Gastrocnemius medialis (tissue), 4 donors: Measurements from ENCODE around the gene CMTR1. TPM values are rescaled to one million over a fixed set of nuclear protein-coding genes. Genes with fewer than 3 reads are reported as not detected.

Experiments used
- ATAC-seq, 2 donors: fragments of 150-250 bp; one replicate each; pipeline ENCODE4 v1.9.1; 2016
- DNase-seq, 2 donors: peaks; one replicate each; pipeline ENCODE4 v3.0.0-alpha.2; 2019
- H3K27ac ChIP-seq, 4 donors: fragments of 200-600 bp; sonication (generic); 1 replicate in 1 of 4; 2 replicates in 3 of 4; pipeline ENCODE4 v1.5.1; 2016 to 2018; ENCODE audit warnings: mild to moderate bottlenecking in 2 of 4, moderate library complexity in 1 of 4
- H3K27me3 ChIP-seq, 3 donors: fragments of 200-600 bp; sonication (generic) in 2 of 3; 1 replicate in 1 of 3; 2 replicates in 2 of 3; pipeline versions ENCODE4 v1.5.1 to v1.6.0; 2016 to 2019; ENCODE audit warnings: mild to moderate bottlenecking in 1 of 3, moderate library complexity in 1 of 3
- H3K36me3 ChIP-seq, 2 donors: fragments of 200-600 bp; sonication (generic) in 1 of 2; one replicate each; pipeline ENCODE4 v1.5.1; 2017 to 2018
- H3K4me1 ChIP-seq, 2 donors: fragments of 200-600 bp; sonication (generic) in 1 of 2; one replicate each; pipeline ENCODE4 v1.5.1; 2016 to 2017; ENCODE audit warnings: mild to moderate bottlenecking in 2 of 2
- H3K4me3 ChIP-seq, 4 donors: fragments of 200-600 bp; sonication (generic) in 3 of 4; 1 replicate in 1 of 4; 2 replicates in 3 of 4; pipeline ENCODE4 v1.5.1; 2016 to 2019; ENCODE audit warnings: mild to moderate bottlenecking in 2 of 4
- H3K9me3 ChIP-seq, 3 donors: fragments of 200-600 bp; sonication (generic) in 2 of 3; 1 replicate in 1 of 3; 2 replicates in 2 of 3; pipeline ENCODE4 v1.5.1; 2016 to 2019
- POLR2A ChIP-seq, 2 donors: fragments of 450-650 bp; IDR thresholded peaks; one replicate each; pipeline ENCODE4 v1.6.1; 2017; ENCODE audit warnings: antibody characterized with exemption in 2 of 2, mild to moderate bottlenecking in 2 of 2, moderate library complexity in 2 of 2
- in situ Hi-C, 4 donors: fragments of 200-750 bp; cut with MboI; loops; one replicate each; pipeline versions ENCODE4 v1.15.0 to v1.8.0; 2017; ENCODE audit warnings: low sequenced_read_pairs in 4 of 4
- intact Hi-C: fragments of 100-400 bp; cut with DNase I; formaldehyde crosslinking; loops from one replicate; pipeline ENCODE4 v1.15.1; 2023; ENCODE audit warnings: low total_unique reads
- total RNA-seq, 4 donors: library from RNA; depleted of rRNA; stranded (reverse); fragments of >200 nt; gene quantifications; one replicate each; pipeline versions ENCODE4 v1.1.0 to v1.2.3, GENCODE V29; 2016
- TF ChIP-seq, protein P1 (sequence below), 5 experiments: fragments of 450-650 bp in 3 of 5; fragments of 200-600 bp in 2 of 5; sonication (generic) in 2 of 5; IDR thresholded peaks in 4 of 5; conservative IDR thresholded peaks in 1 of 5; 1 replicate in 4 of 5; 2 replicates in 1 of 5; pipeline ENCODE4 v1.5.1; 2016 to 2019; ENCODE audit warnings: antibody characterized with exemption in 5 of 5, mild to moderate bottlenecking in 3 of 5, moderate library complexity in 3 of 5

The CMTR1 gene
- total RNA-seq, 4 donors from 2014 or later = 18.2 to 34.6 (median 25.4) TPM

DNA sequence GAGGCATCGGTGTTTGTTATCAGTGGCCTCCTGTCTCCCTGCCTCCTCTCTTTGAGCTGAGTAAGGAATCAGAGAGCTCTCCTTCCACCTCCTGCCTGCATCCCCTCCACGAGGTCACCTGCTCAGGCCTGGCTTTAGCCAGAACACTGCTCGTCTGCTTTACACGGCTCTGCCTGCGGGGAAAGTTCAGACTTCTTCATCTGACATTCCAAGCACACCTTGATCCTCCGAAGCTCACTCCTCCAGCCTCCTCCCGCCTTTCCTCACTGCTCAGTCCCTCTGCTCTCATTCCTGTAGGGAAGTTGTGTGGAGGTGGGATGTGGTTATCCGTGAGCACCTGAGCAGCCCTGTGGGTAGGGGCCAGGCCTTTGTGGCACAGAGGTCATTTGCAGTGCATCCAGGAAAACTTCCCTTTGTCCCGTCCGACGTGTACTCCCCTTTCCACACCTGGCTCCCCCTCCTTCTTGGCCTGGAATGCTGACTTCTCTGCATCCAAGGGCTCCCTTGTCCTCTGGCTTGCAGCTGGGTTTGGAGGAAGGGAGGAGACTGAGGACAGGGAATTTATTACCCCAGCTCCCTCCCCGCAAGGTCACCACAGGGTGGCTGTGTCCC lies 79.5 kb downstream of the CMTR1 start:
- intact Hi-C loops (no loop called here), in situ Hi-C loops (no loop called here)
- DNase-seq (no peak), ATAC-seq (no peak)
- Histone ChIP-seq H3K36me3 (no peaks in the 10 kb centered on the region), H3K4me3 (no peak overlapping the region), H3K27me3 (peaks cover 8 to 29% (median 19%) of the 10 kb centered on the region in 3 donors), H3K4me1 (no peaks in the 10 kb centered on the region), H3K27ac (no peak overlapping the region), H3K9me3 (no peaks in the 10 kb centered on the region)
- TF ChIP-seq POLR2A (IDR thresholded peaks at IDR 0.05) = no peak
- TF ChIP-seq, protein P1, sequence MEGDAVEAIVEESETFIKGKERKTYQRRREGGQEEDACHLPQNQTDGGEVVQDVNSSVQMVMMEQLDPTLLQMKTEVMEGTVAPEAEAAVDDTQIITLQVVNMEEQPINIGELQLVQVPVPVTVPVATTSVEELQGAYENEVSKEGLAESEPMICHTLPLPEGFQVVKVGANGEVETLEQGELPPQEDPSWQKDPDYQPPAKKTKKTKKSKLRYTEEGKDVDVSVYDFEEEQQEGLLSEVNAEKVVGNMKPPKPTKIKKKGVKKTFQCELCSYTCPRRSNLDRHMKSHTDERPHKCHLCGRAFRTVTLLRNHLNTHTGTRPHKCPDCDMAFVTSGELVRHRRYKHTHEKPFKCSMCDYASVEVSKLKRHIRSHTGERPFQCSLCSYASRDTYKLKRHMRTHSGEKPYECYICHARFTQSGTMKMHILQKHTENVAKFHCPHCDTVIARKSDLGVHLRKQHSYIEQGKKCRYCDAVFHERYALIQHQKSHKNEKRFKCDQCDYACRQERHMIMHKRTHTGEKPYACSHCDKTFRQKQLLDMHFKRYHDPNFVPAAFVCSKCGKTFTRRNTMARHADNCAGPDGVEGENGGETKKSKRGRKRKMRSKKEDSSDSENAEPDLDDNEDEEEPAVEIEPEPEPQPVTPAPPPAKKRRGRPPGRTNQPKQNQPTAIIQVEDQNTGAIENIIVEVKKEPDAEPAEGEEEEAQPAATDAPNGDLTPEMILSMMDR (IDR thresholded peaks at IDR 0.05 in 4 of 5, conservative IDR thresholded peaks at IDR 0.05 in 1 of 5) = no peak

DNA sequence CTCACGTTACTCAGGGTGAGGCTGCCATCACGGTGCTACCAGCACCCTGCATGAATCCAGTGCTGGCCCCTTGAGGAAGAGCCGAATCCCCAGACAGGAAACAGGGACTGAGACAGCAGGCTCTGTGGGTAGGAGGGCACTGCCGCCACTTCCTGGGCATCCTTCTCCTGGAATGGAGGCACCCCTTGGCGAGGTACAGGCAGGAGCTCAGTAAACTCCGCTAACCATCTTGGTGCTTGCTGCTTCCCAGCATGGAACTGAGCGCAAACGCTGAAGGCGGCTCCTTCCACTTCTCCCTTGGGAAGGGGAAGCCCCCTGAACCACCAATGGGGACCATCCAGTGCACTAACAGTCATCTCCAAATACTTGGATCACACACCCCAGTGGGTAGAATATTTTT lies 80.1 kb downstream of the CMTR1 start:
- no peak for TF ChIP-seq POLR2A (IDR thresholded peaks at IDR 0.05)
- TF ChIP-seq, protein P1 (IDR thresholded peaks at IDR 0.05 in 4 of 5, conservative IDR thresholded peaks at IDR 0.05 in 1 of 5) = no peak
- intact Hi-C loops (no loop called here), in situ Hi-C loops (no loop called here)
- ATAC-seq (no peak), DNase-seq (no peak)
- H3K27ac ChIP-seq = no peak overlapping the region
- H3K4me1 ChIP-seq = no peaks in the 10 kb centered on the region
- H3K4me3 ChIP-seq = no peak overlapping the region
- no peaks in the 10 kb centered on the region for H3K36me3 ChIP-seq
- no peaks in the 10 kb centered on the region for H3K9me3 ChIP-seq
- H3K27me3 ChIP-seq = peaks cover 8 to 29% (median 19%) of the 10 kb centered on the region in 3 donors

DNA sequence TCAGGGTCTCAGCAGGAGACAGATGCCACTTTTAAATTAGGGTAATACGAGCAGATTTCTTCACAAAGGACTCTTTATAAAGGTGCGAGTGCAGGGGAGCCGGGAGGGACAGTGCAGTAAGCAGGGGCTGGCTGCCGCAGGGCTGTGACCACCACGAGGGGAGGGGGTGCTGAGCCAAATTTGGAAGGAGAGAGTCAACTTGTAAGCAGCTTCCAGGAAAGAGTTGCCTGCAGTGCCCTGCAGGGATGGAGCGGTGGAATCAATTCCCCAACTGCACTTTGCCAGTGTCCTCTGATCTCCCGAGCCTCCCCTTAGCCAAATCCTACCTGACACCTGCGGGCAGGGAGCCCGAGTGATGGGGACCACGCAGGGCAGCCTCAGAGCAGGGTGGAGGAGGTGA lies 80.6 kb downstream of the CMTR1 start:
- DNase-seq = no peak
- Histone ChIP-seq H3K4me3 (no peak overlapping the region), H3K36me3 (no peaks in the 10 kb centered on the region), H3K27me3 (peaks cover 8 to 29% (median 19%) of the 10 kb centered on the region in 3 donors), H3K4me1 (no peaks in the 10 kb centered on the region), H3K27ac (no peak overlapping the region), H3K9me3 (no peaks in the 10 kb centered on the region)
- in situ Hi-C loops (no loop called here), intact Hi-C loops (no loop called here)
- TF ChIP-seq, protein P1 (IDR thresholded peaks at IDR 0.05 in 4 of 5, conservative IDR thresholded peaks at IDR 0.05 in 1 of 5) = no peak
- no peak for TF ChIP-seq POLR2A (IDR thresholded peaks at IDR 0.05)
- ATAC-seq = no peak

DNA sequence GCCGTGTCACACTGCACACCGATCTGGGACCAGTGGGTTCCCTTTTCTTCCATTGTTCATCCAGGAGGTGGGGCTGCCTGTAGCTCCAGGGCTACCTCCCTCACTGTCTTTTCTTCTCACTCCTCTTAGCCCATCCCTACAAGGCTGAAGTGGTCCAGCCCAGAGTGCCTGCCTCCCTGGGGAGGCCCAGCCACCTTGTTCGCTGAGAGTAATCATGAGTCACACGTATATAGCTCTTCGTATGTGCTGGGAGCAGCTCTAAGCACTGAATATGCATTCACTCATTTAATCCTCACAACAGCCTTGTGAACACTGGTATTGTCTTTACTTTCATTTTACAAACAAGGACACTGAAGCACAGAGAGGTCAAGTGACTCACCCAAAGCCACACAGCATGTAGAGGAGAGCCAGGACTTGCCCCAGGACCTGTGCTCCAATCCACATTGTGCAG lies 81.3 kb downstream of the CMTR1 start:
- intact Hi-C loops (no loop called here), in situ Hi-C loops (no loop called here)
- DNase-seq (no peak), ATAC-seq (no peak)
- Histone ChIP-seq H3K4me1 (no peaks in the 10 kb centered on the region), H3K27me3 (peaks cover 8 to 29% (median 19%) of the 10 kb centered on the region in 3 donors), H3K9me3 (no peaks in the 10 kb centered on the region), H3K4me3 (no peak overlapping the region), H3K36me3 (no peaks in the 10 kb centered on the region), H3K27ac (no peak overlapping the region)
- TF ChIP-seq POLR2A (IDR thresholded peaks at IDR 0.05) = no peak
- TF ChIP-seq, protein P1 (IDR thresholded peaks at IDR 0.05 in 4 of 5, conservative IDR thresholded peaks at IDR 0.05 in 1 of 5) = no peak

DNA sequence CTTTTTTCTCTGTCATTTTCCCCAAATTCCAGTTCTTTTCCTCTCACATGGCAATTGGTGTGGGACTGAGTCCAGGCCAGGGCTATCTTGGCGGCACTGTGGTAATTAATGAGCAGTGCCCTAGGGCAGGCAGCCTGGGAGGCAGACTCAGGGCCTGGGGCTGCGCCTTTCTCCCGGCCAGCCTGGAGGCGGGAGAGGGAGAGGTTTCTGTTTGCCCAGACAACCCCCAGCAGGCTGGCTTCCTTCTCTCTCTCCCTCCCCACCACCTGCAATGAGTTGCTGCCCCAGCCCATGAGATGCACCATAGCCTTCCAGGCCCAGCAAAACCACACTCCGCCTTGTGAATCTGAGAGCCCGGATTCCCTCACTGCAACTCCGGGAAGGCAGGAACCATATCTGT lies 81.8 kb downstream of the CMTR1 start:
- H3K27ac ChIP-seq = no peak overlapping the region
- no peaks in the 10 kb centered on the region for H3K36me3 ChIP-seq
- no peak for ATAC-seq
- intact Hi-C loops = no loop called here
- TF ChIP-seq, protein P1 (IDR thresholded peaks at IDR 0.05 in 4 of 5, conservative IDR thresholded peaks at IDR 0.05 in 1 of 5) = no peak
- TF ChIP-seq POLR2A (IDR thresholded peaks at IDR 0.05) = no peak
- DNase-seq = no peak
- in situ Hi-C loops = no loop called here
- H3K9me3 ChIP-seq = no peaks in the 10 kb centered on the region
- no peaks in the 10 kb centered on the region for H3K4me1 ChIP-seq
- peaks cover 8 to 29% (median 19%) of the 10 kb centered on the region in 3 donors for H3K27me3 ChIP-seq
- H3K4me3 ChIP-seq = no peak overlapping the region
